NAMALWA (cell line): Measurements from ENCODE around the gene ELANE.

ENCODE experiments used
- DNase-seq: peaks from one replicate; pipeline ENCODE4 v3.0.0-alpha.2; 2015; ENCODE audit warnings: low spot score

The ELANE gene

GRCh38 chr19:898663-899062, 46.6 kb downstream of the ELANE start:
- DNase-seq: peak; percentile 77

GRCh38 chr19:899336-900042, 47.4 kb downstream of the ELANE start:
- DNase-seq: no peak

DNA sequence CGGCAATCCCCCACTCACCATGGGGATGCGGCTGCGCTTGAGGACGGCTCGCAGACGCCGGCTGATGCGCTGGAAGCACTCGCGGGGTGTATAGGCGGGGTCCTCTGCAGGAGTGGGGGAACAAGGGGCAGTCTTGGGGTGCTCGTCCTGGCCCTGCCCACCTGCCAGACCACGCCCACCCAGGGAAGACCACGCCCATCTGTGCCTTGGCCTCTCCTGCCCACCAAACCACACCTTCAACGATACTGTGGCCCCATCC, 47.9 kb downstream of the ELANE start:
- DNase-seq: no peak

DNA sequence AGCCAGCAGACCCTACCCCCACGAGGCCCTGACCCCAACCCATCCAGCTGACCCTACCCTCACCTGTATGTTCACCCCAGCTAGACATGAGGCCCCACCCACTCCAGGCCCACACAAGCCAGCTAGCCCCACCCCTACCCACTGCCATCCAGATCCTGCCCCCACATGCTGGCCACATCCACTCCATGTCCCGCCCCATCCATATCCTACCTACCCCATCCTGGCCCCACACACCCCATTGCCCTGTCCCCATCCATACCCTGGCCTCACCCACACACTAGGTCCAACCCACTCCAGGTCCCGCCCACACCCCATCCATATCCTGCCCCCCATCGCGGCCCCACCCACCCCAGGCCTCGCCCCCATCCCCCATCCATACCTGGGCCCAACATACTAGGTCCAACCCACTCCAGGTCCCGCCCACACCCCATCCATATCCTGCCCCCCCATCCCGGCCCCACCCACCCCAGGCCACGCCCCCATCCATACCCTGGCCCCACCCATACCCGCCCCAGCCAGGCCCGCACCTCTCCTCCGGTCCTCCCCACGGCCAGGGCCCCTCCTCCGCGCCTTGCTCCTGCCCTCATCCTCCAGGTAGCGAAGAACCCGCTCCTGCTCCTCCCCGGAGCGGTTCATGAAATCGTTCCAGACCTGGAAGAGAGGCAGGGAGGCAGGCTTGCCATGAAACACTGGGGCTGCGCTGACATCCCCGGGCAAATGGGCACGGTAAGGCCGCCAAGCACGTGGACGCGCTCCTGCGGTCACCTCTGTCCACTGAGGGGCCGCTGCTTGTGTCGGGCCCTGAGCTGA, 48.4 kb downstream of the ELANE start:
- no peak for DNase-seq

- DNase-seq: no peak
Observed at GRCh38 chr19:901216-902092, 49.4 kb downstream of the ELANE start.

GRCh38 chr19:902093-902370, 49.9 kb downstream of the ELANE start:
- no peak for DNase-seq

DNA sequence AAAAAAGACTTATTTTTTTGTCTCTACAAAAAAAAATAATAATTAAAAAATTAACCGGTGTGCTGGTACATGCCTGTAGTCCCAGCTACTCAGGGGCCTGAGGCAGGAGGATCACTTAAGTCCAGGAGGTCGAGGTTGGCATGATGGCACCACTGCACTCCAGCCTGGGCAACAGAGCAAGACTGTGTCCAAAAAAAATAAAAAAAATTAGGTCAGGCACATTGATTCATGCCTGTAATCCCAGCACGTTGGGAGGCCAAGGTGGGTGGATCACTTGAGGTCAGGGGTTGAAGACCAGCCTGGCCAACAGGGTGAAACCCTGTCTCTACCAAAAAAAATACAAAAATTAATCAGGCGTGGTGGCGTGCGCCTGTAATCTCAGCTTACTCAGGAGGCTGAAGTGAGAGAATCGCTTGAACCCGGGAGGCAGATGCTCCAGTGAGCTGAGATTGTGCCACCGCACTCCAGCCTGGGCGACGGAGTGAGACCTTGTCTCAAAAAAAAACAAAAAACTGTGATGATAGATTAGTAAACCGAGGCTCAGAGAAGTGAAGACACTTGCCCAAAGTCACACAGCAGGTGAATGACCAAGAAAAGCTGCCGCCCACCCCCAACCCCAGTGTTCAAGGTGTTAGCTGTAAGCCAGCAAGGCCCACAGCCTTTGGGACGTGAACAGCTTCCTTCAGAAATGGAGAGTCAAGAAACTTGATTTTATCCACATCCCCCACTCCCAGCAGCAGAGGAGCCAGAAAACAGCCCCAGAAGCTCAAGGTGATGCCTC, 50.5 kb downstream of the ELANE start:
- no peak for DNase-seq

DNA sequence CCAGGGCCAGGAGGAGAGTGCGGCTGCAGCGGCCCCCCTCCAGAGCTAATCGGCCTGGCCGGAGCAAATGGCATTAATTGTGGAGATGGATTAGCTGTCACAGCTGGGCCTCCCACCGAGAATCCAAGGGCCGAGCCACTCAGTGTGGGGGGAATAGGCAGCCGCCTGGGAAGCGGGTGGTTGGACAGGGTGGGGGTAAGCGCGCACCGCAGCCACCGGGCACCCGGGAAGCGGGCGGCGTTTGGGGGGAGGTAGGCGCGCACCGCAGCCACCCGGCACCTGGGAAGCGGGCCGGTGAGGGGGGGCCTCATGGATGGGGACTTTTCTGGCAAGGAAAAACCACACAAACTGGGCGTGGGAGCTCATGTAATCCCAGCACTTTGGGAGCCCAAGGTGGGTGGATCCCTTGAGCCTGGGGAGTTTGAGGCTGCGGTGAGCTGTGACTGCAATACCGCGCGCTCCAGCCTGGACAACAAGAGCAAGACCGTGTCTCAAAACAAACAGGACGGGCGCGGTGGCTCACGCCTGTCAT, 51.2 kb downstream of the ELANE start:
- DNase-seq: no peak

GRCh38 chr19:904545-904944, 52.4 kb downstream of the ELANE start:
- no peak for DNase-seq
